ENCODE results near the gene POLR1H.

GRCh38 chr6:30055513-30055912 is 5.6 kb upstream of the POLR1H start:
- TF ChIP-seq CTCF (IDR thresholded peaks at IDR 0.05; ENCODE audit: low read depth, low read length) (no peak), EZH2phosphoT487 (IDR thresholded peaks at IDR 0.05; ENCODE audit: low read depth) (no peak)
